Stimulated activated naive CD4-positive, alpha-beta T cell (primary cell): ENCODE results near the gene CELF2.

Experiments
- DNase-seq, 6 experiments: peaks; one replicate each; lab custom pipeline; 2025; lab: John Stamatoyannopoulos, UW

The CELF2 gene

DNA sequence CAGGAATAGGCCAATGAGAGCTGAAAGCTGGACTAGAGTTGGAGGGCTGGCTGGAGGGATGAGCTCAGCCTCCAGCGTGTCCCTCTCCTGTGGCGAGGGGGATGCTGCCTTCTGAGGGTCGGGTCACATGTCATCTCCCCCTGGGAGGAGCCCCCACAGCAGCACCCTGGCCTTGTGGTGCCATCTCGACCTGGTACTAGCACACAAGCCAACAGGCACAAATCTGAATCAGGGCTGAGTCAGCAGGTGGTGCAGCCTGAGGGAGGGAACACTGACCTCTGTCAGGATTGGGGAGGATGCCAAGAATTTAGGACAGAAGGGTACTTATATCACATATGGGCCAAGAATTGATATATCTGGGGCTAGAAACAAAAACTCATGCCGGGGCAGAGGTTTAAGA lies 280.4 kb downstream of the CELF2 start:
- DNase-seq, result no peak

DNA sequence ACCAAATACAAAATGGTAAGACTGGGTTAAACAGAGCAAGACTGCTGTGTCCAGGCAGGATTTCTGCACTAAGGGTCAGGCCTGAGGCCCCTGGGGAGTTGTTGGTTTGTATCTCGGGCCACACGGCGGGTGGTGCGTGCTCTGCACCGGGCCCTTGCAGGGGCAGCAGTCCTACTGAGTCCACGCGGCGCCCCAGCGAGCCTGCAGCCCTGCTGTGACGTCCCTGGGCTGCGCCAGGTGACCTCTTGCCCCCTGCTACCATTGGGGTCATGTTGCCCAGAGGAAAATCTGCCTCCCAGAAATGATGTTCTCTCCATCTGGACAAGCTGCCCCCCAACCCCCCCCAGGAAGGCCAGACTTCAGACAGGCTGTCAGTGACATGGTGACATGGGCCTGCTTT lies 281.5 kb downstream of the CELF2 start:
- DNase-seq, result no peak

DNA sequence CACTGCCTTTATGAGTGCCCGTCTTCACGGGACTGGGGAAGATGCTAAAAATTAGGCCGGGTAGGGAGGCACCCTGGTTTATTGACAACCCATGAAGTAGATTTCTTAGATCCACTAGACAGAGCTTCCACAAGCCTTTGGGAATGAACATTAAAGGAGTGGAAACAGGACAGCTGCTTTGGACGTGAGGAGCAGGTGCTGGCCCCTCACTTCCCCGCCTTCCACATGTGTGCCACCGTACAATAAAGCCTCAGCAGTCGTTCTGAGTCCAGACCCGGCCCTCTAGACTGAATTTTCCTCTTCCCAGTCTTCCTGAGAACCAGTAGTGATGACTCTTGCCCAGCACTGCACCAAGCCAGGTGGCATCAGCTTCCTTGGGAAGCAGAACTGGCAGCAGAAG lies 282.4 kb downstream of the CELF2 start:
- no peak for DNase-seq

GRCh38 chr10:11300563-11300962 lies 282.9 kb downstream of the CELF2 start:
- no peak for DNase-seq

- no peak for DNase-seq
These were observed 284.0 kb downstream of the CELF2 start for GRCh38 chr10:11301571-11302111.

GRCh38 chr10:11302181-11302580 lies 284.5 kb downstream of the CELF2 start:
- DNase-seq, result no peak

DNA sequence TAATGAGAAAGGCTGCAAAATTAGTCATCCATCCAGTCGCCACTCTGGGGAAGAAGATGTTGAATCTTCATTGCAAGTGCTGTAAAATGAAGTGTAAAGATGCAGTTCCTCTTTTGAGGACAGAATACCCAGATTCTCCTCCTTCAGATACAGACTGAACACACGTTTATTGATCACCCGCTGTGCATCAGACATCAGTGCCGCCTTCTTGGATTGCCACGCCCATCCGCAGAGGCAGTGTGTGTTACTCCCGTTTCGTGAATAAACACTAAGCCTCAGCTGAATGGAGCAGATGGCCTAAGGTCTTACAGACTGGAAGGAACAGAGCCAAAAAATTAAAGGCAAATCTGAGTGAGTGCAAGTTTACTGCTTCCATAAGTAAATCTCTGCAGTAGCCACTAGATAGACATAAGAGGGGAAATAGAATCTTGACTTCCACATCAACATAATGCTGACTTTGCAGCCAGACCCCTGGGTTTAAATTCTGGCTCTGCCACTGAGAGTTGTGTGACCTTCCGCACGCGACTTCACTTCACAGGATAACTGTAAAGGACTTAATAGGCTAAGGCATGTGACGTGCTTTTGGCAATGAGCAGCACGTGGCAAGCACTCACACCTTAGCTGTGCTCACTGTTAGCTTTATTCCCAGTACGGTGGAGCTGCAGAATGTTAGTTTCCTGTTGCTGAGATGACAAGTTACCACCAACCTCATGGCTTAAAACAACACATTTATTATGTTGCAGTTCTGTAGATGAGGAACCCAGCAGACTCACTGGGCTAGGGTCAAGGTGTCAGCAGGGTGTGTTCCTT lies 285.9 kb downstream of the CELF2 start:
- no peak for DNase-seq

GRCh38 chr10:11304906-11305585 lies 287.4 kb downstream of the CELF2 start:
- DNase-seq, result no peak

GRCh38 chr10:11305825-11306593 lies 288.3 kb downstream of the CELF2 start:
- no peak for DNase-seq

DNA sequence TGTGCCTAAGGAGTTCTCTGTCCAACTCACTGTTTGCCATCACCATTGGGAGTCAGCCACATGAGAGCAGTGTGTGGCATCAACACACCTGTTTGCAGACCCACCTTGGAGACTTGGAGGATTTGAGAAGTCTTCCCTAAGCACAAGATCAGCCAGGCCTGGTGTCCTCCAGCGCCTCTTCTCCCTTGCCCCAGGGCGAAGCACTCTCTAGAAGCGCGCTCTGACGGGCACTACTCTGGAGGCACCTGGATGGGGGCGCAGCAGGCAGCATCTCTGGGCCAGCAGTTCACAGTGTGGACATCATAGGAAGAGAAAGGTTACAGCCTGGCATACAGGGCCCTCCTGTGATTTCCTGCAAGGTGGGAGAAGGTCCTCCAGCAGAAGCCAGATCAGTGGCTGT lies 289.3 kb downstream of the CELF2 start:
- DNase-seq, result no peak

DNA sequence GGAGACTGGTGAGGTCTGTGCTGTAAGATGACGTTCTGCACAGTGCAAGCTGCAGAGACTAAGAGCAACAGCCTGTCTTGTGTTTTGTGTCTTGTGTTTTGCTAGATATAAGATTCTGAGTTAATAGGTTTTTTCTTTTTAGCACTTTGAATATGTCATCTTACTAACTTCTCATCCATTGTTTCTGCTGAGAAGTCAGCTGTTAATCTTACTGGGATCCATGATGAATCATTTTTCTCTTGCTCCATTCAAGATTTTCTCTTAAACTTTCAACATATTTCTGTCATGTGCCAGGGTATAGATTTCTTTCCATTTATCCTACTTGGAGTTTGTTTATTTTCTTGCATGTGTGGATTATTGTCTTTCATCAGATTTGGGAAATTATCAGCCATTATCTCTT lies 290.3 kb downstream of the CELF2 start:
- no peak for DNase-seq

GRCh38 chr10:11311027-11311426 lies 293.4 kb downstream of the CELF2 start:
- no peak for DNase-seq

DNA sequence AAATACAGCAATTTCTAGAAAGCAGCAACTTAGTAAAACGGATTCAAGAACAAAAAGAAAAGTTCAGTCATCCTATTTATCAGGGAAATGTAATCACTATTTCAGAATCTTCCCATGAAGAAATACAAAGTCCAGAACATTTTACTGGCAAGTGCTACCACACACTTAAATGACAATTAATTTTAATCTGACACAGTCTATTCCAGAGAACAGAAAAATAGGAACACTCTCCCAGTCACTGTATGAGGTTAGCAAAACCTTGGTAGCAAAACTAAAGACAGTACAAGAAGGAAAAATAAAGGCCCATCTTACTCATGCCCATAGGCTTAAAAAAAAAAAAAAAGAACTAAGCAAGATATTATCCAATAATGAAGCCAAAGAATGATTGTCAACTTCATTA lies 295.8 kb downstream of the CELF2 start:
- no peak for DNase-seq

DNA sequence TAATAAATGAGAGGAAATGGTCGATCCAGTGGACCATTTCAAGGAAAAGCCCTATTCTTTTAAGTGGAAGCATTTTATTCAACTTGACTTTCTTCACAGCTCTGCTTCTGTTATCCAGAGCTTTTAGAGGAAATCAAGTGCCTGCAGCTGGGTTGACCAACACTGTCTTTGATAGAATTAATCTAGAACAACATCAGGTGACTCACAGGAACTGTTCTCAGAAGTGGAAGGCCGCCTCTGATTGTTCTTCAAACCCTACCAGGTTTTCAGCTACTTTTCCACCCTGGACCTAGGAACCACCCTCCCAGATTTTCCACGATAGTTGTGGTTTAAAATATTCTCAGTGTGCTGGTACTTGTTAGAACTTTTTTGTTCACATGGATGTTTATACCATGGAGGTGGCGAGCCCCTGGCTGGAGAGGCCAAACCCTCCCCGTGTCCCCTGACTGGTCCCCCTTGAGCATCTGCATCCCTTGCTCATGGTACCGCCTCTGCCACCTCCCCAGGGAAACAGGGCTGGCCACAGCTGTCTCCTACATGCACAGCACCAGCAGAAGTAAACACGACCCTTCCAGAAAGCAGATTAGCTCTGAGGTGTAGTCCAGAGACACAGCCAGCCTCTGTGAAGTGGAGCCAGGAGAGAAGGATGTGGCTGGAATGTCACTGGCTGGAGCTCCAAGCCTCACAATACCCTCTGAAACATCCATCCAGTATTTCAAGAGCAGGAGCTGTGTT lies 300.4 kb downstream of the CELF2 start:
- DNase-seq, result no peak

DNA sequence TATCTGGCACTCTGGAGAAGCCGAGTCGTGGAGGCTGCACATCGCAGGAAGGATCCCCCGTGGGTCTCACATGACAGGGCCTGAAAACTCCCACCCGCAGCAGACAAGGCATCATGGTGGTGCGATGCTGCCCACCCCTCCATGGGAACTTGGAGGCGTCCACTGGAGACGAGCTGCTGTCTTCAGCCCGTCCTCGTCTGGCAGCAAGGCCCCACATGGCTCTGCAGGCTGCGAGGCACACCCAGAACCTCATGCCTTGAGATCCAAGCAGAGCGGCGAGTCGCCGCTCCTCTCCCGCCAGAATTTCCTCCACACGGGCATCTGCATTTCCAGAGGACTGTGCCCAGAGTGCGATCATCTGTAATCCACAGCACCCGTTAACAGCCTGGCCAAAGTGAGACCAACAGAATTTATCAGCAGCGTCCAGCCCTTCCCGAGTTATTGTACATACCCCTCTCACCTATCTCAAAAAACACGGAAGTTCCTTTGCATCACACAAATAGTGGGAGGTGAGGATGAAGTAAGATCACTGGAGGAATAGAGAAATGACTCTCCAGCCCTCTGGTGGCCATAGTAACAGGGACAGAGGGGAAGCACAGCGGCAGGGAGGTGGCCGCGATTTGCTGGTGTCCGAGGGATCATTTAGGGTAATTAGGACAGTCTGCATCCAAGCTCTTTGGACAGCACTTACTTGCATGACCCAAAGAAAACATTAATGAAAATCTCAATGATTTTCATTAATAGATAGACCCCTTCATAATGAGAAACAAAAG lies 301.3 kb downstream of the CELF2 start:
- DNase-seq, result no peak

DNA sequence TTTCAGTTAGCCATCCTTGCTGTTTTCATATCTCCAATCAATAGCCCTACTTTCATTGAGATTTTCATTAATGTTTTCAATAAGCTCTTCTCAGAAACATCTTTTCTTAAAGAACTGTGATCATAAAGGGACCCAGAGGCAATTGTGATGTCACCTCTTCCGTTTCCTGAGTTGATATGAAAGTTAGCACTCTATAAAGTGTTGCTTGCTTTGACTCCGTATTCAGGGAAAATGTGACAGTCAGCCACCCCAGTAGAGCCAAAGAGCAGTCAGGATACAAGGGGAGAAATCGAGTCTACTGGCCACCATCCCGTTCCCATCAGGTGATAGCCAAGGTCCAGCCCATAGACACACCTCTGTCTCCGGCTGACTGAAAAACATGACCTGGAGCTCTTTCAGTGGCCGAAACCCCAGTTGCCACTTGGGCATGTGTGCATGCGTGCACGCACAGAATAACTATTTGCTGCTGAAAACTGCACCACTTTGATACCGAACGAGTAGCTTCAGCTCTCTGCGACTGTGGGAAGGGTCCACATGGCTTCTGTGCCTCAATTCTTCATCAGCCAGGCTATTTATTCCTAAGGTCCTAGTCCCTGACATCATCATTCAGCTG lies 302.4 kb downstream of the CELF2 start:
- no peak for DNase-seq

GRCh38 chr10:11320809-11321520 lies 303.3 kb downstream of the CELF2 start:
- no peak for DNase-seq

DNA sequence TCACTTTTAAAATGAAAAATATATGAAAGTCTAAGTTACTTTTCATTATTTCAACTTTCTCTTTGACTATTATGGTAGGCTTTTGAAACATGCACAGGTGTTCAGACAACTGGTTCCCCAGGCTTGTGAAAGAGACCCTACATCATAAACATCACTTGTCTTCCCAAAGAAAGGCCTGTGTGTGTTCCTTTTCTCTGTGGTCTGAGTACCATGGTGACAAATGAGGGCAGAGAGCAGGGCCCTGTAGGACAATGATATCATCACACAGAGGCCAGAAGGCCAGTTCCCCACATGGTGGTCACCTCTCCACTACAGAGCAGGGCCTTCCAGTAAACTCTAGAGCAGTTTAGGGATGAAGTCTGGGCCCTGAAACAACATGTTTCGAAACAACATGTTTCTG lies 305.0 kb downstream of the CELF2 start:
- DNase-seq, result no peak

GRCh38 chr10:11324761-11325321 lies 307.2 kb downstream of the CELF2 start:
- DNase-seq, result no peak

DNA sequence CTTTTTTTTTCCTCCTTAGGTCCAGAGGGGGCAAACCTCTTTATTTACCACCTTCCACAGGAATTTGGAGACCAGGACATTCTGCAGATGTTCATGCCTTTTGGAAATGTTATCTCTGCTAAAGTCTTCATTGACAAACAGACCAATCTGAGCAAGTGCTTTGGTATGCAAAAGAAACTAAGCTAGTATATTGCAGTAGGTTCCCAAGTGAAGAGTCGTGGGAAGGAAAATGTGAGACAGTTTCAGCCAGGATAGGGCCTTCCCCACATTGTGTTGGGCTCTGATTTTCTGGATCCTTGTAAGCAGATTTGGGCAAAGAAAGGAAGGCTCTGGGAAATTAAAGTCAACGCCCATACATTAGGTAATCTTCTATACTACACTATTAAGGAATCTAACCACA lies 308.1 kb downstream of the CELF2 start:
- no peak for DNase-seq
